Loucy (cell line): Measurements from ENCODE around the gene PLEKHO1.

Experiments used
- EZH2phosphoT487 ChIP-seq: fragments of 200-600 bp; IDR thresholded peaks from 2 replicates; pipeline ENCODE4 v1.6.1; 2018; ENCODE audit warnings: antibody characterized with exemption, mild to moderate bottlenecking, moderate library complexity, borderline replicate concordance
- TF ChIP-seq, protein P1 (sequence below): fragments of 200-600 bp; sonication (generic); conservative IDR thresholded peaks from 2 replicates; pipeline ENCODE4 v1.5.1; 2014; ENCODE audit warnings: mild to moderate bottlenecking, antibody characterized with exemption, low read length

- TF ChIP-seq, protein P1, sequence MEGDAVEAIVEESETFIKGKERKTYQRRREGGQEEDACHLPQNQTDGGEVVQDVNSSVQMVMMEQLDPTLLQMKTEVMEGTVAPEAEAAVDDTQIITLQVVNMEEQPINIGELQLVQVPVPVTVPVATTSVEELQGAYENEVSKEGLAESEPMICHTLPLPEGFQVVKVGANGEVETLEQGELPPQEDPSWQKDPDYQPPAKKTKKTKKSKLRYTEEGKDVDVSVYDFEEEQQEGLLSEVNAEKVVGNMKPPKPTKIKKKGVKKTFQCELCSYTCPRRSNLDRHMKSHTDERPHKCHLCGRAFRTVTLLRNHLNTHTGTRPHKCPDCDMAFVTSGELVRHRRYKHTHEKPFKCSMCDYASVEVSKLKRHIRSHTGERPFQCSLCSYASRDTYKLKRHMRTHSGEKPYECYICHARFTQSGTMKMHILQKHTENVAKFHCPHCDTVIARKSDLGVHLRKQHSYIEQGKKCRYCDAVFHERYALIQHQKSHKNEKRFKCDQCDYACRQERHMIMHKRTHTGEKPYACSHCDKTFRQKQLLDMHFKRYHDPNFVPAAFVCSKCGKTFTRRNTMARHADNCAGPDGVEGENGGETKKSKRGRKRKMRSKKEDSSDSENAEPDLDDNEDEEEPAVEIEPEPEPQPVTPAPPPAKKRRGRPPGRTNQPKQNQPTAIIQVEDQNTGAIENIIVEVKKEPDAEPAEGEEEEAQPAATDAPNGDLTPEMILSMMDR = peak; percentile 62
- no peak for TF ChIP-seq EZH2phosphoT487
Measured at GRCh38 chr1:150186789-150187559, 37.3 kb downstream of the PLEKHO1 start.
